Peyer's patch (tissue), 4 donors: Measurements from ENCODE around the gene TMEM242. TPM values are rescaled to one million over a fixed set of nuclear protein-coding genes. Genes with fewer than 3 reads are reported as not detected.

Experiments used
- DNase-seq, 3 donors: peaks; one replicate each; pipeline ENCODE4 v3.0.0-alpha.2; 2017 to 2019
- H3K27ac ChIP-seq, 4 donors: fragments of 200-600 bp; sonication (generic); one replicate each; pipeline ENCODE4 v1.5.1; 2016 to 2019
- H3K27me3 ChIP-seq, 2 donors: fragments of 200-600 bp; sonication (generic); one replicate each; pipeline ENCODE4 v1.5.1; 2019
- H3K36me3 ChIP-seq, 3 donors: fragments of 200-600 bp; sonication (generic); one replicate each; pipeline ENCODE4 v1.5.1; 2016 to 2019
- H3K4me1 ChIP-seq, 4 donors: fragments of 200-600 bp; sonication (generic); one replicate each; pipeline ENCODE4 v1.5.1; 2016 to 2019
- H3K4me3 ChIP-seq, 4 donors: fragments of 200-600 bp; sonication (generic); 1 replicate in 3 of 4; 2 replicates in 1 of 4; pipeline ENCODE4 v1.5.1; 2016 to 2019; ENCODE audit warnings: mild to moderate bottlenecking in 1 of 4
- H3K9me3 ChIP-seq, 4 donors: fragments of 200-600 bp; sonication (generic); one replicate each; pipeline ENCODE4 v1.5.1; 2016 to 2019; ENCODE audit warnings: mild to moderate bottlenecking in 1 of 4
- CTCF ChIP-seq, 6 experiments: fragments of 450-650 bp in 4 of 6; fragments of 200-600 bp in 2 of 6; sonication (generic) in 1 of 6; IDR thresholded peaks; one replicate each; pipeline ENCODE4 v1.5.1; 2017 to 2019; ENCODE audit warnings: antibody characterized with exemption in 6 of 6, mild to moderate bottlenecking in 3 of 6, moderate library complexity in 1 of 6
- POLR2A ChIP-seq, 2 donors: fragments of 450-650 bp; IDR thresholded peaks; one replicate each; pipeline ENCODE4 v1.5.1; 2017; ENCODE audit warnings: antibody characterized with exemption in 2 of 2, mild to moderate bottlenecking in 2 of 2, moderate library complexity in 2 of 2
- total RNA-seq, 4 donors: library from RNA; depleted of rRNA; stranded (reverse); fragments of >200 nt; gene quantifications; one replicate each; pipeline ENCODE4 v1.1.0, GENCODE V29; 2016

Gene TMEM242
- total RNA-seq, 4 donors from 2014 or later = 3.3 to 9.4 (median 4.9) TPM

- peaks cover 3 to 13% (median 8%) of the 10 kb centered on the region in 4 donors for H3K4me1 ChIP-seq
- no peaks in the 10 kb centered on the region for H3K36me3 ChIP-seq
- no peaks in the 10 kb centered on the region for H3K27me3 ChIP-seq
- no peak overlapping the region for H3K27ac ChIP-seq
- TF ChIP-seq CTCF (IDR thresholded peaks at IDR 0.05) (no peak), POLR2A (IDR thresholded peaks at IDR 0.05) (no peak)
- DNase-seq = no peak
- H3K9me3 ChIP-seq = no peaks in the 10 kb centered on the region
- H3K4me3 ChIP-seq = no peak overlapping the region
Measured at GRCh38 chr6:157271911-157272310, 51.4 kb downstream of the TMEM242 start.

GRCh38 chr6:157271441-157271840, 51.9 kb downstream of the TMEM242 start:
- peak in 1 of 3 donors; percentile 44 for DNase-seq
- H3K27me3 ChIP-seq = no peaks in the 10 kb centered on the region
- no peak overlapping the region for H3K4me3 ChIP-seq
- TF ChIP-seq CTCF (IDR thresholded peaks at IDR 0.05) (no peak), POLR2A (IDR thresholded peaks at IDR 0.05) (no peak)
- no peaks in the 10 kb centered on the region for H3K9me3 ChIP-seq
- no peak overlapping the region for H3K27ac ChIP-seq
- peaks cover 3 to 13% (median 8%) of the 10 kb centered on the region in 4 donors for H3K4me1 ChIP-seq
- H3K36me3 ChIP-seq = no peaks in the 10 kb centered on the region

- no peak for TF ChIP-seq POLR2A (IDR thresholded peaks at IDR 0.05)
- no peak for TF ChIP-seq CTCF (IDR thresholded peaks at IDR 0.05)
- H3K9me3 ChIP-seq = no peaks in the 10 kb centered on the region
- H3K27ac ChIP-seq = no peak overlapping the region
- H3K4me3 ChIP-seq = no peak overlapping the region
- no peaks in the 10 kb centered on the region for H3K36me3 ChIP-seq
- H3K27me3 ChIP-seq = no peaks in the 10 kb centered on the region
- H3K4me1 ChIP-seq = peaks cover 3 to 13% (median 8%) of the 10 kb centered on the region in 4 donors
- no peak for DNase-seq
Measured at GRCh38 chr6:157270916-157271315, 52.4 kb downstream of the TMEM242 start.

GRCh38 chr6:157270308-157270707, 53.0 kb downstream of the TMEM242 start:
- Histone ChIP-seq H3K27me3 (no peaks in the 10 kb centered on the region), H3K9me3 (no peaks in the 10 kb centered on the region), H3K27ac (no peak overlapping the region), H3K4me3 (no peak overlapping the region), H3K36me3 (no peaks in the 10 kb centered on the region), H3K4me1 (peaks cover 3 to 11% (median 8%) of the 10 kb centered on the region in 4 donors)
- no peak for DNase-seq
- TF ChIP-seq POLR2A (IDR thresholded peaks at IDR 0.05) = no peak
- no peak for TF ChIP-seq CTCF (IDR thresholded peaks at IDR 0.05)

GRCh38 chr6:157269261-157269794, 54.0 kb downstream of the TMEM242 start:
- Histone ChIP-seq H3K27ac (peak overlapping the region in 3 of 4 donors; percentile 13 to 39 (median 19)), H3K4me3 (no peak overlapping the region), H3K9me3 (no peaks in the 10 kb centered on the region), H3K36me3 (no peaks in the 10 kb centered on the region), H3K4me1 (peaks cover 0 to 9% (median 6%) of the 10 kb centered on the region in 4 donors), H3K27me3 (no peaks in the 10 kb centered on the region)
- TF ChIP-seq CTCF (IDR thresholded peaks at IDR 0.05) = no peak
- TF ChIP-seq POLR2A (IDR thresholded peaks at IDR 0.05) = no peak
- DNase-seq = peak in 2 of 3 donors; percentile 50 to 58
